GM21717 (cell line): ENCODE measurements around the gene GOLGA6L6.
"Not testable (repeated sequence)": the region's sequence is repeated elsewhere in the genome, so short reads cannot be mapped to it uniquely, and the experiment has no call there.

Source experiments
- ATAC-seq: cut with Tn5 transposase; IDR thresholded peaks from one replicate; pipeline ENCODE4 v1.9.1; 2021; ENCODE audit warnings: mild to moderate bottlenecking, moderate library complexity; ENCODE audit not compliant: unreplicated experiment

Gene GOLGA6L6

GRCh38 chr15:20541700-20542099, at the start of gene GOLGA6L6:
Gene GOLGA6L6 (minus strand): TSS chr15:20541800. CDS start chr15:20541709, 91 bp downstream.
- not testable (repeated sequence) for ATAC-seq

GRCh38 chr15:20590069-20590468, 48.5 kb upstream of the GOLGA6L6 start:
- not testable (repeated sequence) for ATAC-seq

GRCh38 chr15:20586821-20587220, 45.2 kb upstream of the GOLGA6L6 start:
- not testable (repeated sequence) for ATAC-seq

- not testable (repeated sequence) for ATAC-seq
Measured at GRCh38 chr15:20582726-20583115, 41.1 kb upstream of the GOLGA6L6 start.

GRCh38 chr15:20582109-20582725, 40.6 kb upstream of the GOLGA6L6 start:
- ATAC-seq: not testable (repeated sequence)

GRCh38 chr15:20581261-20582108, 39.9 kb upstream of the GOLGA6L6 start:
- ATAC-seq: not testable (repeated sequence)

- ATAC-seq: not testable (repeated sequence)
Measured at GRCh38 chr15:20579662-20580061, 38.1 kb upstream of the GOLGA6L6 start.

- not testable (repeated sequence) for ATAC-seq
Measured at GRCh38 chr15:20551289-20551688, 9.7 kb upstream of the GOLGA6L6 start.

- not testable (repeated sequence) for ATAC-seq
Measured at GRCh38 chr15:20505926-20506658, 35.5 kb downstream of the GOLGA6L6 start.

GRCh38 chr15:20502839-20503238, 38.8 kb downstream of the GOLGA6L6 start:
- ATAC-seq: not testable (repeated sequence)

- not testable (repeated sequence) for ATAC-seq
Measured at GRCh38 chr15:20501512-20502222, 39.9 kb downstream of the GOLGA6L6 start.

- not testable (repeated sequence) for ATAC-seq
Measured at GRCh38 chr15:20497781-20498180, 43.8 kb downstream of the GOLGA6L6 start.

GRCh38 chr15:20493035-20493434, 48.6 kb downstream of the GOLGA6L6 start:
- not testable (repeated sequence) for ATAC-seq

GRCh38 chr15:20492598-20492997, 49.0 kb downstream of the GOLGA6L6 start:
- ATAC-seq: not testable (repeated sequence)

- ATAC-seq: not testable (repeated sequence)
Measured at GRCh38 chr15:20489320-20489719, 52.3 kb downstream of the GOLGA6L6 start.
